Astrocyte of the spinal cord (primary cell): ENCODE measurements around the gene MT3.

Experiments used
- DNase-seq: peaks from one replicate; pipeline ENCODE4 v3.0.0; 2011; ENCODE audit warnings: low read depth, low spot score
- H3K4me3 ChIP-seq: 2 replicates; pipeline ENCODE4 v1.5.1; 2011; ENCODE audit warnings: low read depth, mild to moderate bottlenecking, low read length, moderate library complexity
- in situ Hi-C: cut with HindIII; loops from 2 replicates; pipeline ENCODE4 v1.10.0; 2017; ENCODE audit warnings: low sequenced_read_pairs
- TF ChIP-seq, protein P1 (sequence below): IDR thresholded peaks from 2 replicates; pipeline ENCODE4 v1.5.1; 2012; ENCODE audit warnings: low read depth, mild to moderate bottlenecking, low read length, inconsistent platforms

The MT3 gene

DNA sequence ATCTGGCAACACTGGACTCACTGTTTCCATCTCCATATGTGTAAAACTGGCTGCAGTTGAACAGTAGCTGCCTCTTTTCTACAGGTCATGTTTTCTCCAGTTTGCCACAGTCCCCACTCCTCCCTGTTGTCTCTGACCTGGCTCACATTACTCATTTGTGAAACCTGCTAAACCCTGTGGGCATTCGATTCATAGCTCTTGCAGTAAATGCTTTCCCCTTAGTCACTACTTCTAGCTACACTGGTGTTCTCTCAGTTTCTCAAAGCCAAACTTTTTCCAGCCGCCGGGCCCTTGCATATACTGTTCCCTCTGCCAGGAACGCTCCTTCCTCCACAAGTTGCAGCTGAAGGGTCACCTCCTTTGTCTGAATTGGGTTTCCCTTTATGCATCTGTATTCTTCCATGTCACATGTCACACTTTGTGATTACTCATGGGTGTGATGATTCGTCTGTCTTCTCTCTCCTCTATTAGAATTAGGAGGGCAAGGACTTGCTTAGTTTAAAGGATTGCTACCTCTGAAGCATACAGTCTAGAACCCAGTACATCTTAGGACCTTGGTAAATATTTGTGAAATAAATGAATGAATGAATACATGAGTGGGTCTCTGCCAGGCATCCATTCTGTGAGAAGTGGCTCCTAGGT lies 39.5 kb upstream of the MT3 start:
- no peak overlapping the region for H3K4me3 ChIP-seq
- TF ChIP-seq, protein P1, sequence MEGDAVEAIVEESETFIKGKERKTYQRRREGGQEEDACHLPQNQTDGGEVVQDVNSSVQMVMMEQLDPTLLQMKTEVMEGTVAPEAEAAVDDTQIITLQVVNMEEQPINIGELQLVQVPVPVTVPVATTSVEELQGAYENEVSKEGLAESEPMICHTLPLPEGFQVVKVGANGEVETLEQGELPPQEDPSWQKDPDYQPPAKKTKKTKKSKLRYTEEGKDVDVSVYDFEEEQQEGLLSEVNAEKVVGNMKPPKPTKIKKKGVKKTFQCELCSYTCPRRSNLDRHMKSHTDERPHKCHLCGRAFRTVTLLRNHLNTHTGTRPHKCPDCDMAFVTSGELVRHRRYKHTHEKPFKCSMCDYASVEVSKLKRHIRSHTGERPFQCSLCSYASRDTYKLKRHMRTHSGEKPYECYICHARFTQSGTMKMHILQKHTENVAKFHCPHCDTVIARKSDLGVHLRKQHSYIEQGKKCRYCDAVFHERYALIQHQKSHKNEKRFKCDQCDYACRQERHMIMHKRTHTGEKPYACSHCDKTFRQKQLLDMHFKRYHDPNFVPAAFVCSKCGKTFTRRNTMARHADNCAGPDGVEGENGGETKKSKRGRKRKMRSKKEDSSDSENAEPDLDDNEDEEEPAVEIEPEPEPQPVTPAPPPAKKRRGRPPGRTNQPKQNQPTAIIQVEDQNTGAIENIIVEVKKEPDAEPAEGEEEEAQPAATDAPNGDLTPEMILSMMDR = no peak
- in situ Hi-C loops = no loop called here
- no peak for DNase-seq

DNA sequence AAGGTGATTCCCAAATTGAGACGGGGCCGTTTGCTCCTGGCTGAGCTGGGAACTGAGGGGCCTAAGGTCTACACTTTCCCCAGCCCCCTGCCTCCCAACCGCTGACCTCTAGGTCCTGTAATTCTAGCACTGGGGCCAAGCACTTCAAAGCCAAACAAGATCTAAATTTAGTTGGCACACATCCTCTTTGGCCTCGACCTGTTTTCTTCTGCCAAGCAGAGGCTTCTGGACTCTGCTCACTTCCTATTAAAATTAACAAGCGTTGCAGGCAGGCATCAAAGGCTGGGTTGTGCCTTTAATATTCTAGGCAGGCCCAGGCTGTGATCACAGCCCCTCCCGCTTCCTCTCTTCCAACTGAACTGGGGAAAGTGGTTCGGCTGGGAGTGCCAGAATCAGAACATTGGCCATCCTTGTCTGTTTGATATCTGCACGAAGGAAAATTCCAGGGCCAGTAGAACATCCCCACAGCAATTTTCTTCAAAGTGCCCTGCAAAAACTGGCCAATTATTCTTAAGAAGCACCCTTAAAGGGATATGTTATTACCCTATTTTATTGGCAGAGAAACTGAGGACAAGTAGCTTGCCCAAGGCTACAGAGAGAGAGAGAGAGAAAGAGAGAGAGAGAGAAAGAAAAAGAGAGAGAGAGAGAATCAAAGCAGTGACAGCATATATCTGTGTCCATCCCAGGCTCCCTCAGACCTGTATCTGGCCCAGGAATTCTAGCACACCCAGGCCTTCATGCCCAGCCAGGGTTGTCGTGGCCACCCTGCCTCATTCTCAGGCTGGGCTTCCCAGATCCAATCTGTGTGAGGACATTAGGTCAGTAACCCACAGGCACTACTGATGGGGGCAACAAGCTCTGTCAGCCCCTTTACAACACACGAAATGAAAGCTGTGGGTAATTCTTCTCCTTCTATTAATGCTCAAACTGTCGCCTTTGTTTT lies 37.3 kb upstream of the MT3 start:
- H3K4me3 ChIP-seq = no peak overlapping the region
- no peak for DNase-seq
- in situ Hi-C loops = no loop called here
- TF ChIP-seq, protein P1 = no peak

DNA sequence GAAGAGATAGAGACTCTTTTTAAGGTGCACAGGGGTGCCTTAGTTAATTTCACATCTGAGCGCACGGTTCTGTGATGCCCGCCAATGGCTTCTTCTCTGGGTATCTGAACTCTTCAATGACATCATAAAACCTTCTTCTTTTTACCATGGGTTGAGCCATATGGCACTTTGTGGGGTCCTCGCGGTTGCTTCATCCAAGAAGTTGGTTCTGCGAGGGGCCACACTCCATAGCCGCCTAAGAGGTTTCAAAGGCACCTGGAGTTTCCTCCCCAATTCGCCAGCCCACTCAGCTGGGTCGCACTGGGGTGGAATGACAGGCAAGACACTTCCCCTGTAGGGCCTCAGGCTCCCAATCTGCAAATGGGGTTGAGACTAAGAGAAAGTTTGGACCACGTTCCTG lies 34.9 kb upstream of the MT3 start:
- H3K4me3 ChIP-seq = no peak overlapping the region
- TF ChIP-seq, protein P1 = no peak
- in situ Hi-C loops = no loop called here
- DNase-seq = no peak

DNA sequence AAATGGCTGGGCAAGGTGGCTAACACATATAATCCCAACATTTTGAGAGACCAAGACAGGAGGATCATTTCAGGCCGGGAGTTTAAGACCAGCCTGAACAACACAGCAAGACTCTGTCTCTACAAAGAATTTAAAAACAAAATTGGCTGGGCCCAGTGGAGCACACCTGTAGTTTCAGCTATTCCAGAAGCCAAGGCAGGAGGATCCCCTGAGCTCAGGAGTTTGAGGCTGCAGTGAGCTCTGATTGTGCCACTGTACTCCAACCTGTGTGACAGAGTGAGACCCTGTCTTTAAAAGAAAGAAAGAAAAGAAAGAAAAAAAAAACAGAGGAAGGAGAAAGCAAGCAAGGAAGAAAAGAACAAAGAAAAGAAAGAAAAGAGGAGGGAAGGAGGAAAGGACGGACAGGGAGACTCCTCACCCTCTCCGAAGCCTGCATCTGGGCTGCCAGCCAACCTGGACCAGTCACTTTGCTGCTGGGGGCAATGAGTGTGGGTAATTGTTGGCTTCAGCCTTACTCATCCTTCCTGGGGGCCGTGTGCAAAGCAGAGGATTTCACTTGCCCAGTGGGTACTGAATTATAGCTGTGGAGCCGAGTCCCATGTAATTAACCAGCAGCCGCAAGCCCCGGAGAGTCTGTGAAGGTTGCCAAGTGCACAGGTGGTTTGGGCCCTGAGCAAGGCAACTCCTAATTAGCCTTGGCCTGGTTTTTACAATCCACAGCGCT lies 31.1 kb upstream of the MT3 start:
- H3K4me3 ChIP-seq = no peak overlapping the region
- in situ Hi-C loops = no loop called here
- TF ChIP-seq, protein P1 = no peak
- DNase-seq = peak; percentile 77

DNA sequence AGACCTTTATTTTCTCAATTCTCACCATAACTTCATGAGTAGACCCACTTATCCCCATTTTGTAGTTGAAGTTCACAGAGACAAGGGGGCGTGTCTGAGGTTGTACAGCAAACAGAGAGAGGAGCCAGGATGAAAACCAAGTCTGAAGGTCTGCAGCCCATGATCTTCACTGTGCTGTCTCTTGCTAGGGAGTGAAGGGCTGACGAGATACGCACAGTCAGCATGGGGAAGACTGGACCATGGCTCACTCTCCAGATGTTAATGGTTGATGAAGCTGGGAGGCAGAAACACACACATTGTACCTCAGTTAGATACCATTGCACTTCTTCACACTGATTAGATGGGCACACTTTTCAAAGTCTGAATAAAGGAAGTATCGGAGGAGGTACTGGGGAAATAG lies 30.2 kb upstream of the MT3 start:
- in situ Hi-C loops = no loop called here
- TF ChIP-seq, protein P1 = no peak
- DNase-seq = no peak
- H3K4me3 ChIP-seq = no peak overlapping the region

DNA sequence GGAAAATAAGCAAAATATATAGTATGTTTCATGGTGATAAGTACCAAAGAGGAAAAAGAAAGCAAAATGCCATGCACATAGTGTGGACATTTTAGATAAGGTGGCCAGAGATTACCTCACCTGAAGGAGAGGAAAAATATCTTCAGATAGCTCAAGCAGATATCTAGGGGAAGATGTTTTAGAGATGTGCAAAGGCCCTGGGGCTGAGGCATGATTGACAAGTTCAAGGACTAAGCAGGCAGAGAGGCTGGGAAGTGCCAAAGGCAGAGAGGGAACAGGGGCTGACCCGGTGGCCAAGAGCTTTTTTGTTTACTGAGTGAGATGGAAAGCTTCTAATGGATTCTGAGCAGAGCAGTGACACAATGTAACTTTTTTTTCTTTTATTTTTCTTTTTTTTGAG lies 28.9 kb upstream of the MT3 start:
- in situ Hi-C loops = no loop called here
- H3K4me3 ChIP-seq = no peak overlapping the region
- TF ChIP-seq, protein P1 = no peak
- no peak for DNase-seq
